Left ventricle myocardium inferior (tissue), 1 donor: ENCODE measurements around the gene SPDYC. TPM values are rescaled to one million over a fixed set of nuclear protein-coding genes. Genes with fewer than 3 reads are reported as not detected.
A peak's percentile ranks its signal among the peaks of the same experiment; 100 is the strongest.

Experiments
- DNase-seq: peaks from one replicate; pipeline ENCODE4 v3.0.0-alpha.2; 2020
- H3K27ac ChIP-seq: fragments of 200-600 bp; replicated peaks from 2 replicates; pipeline ENCODE4 v1.8.0; 2021
- H3K27me3 ChIP-seq: fragments of 200-600 bp; 2 replicates; pipeline ENCODE4 v1.8.0; 2021; ENCODE audit warnings: low read depth
- H3K36me3 ChIP-seq: fragments of 200-600 bp; 2 replicates; pipeline ENCODE4 v1.8.0; 2021
- H3K4me1 ChIP-seq: fragments of 200-600 bp; 2 replicates; pipeline ENCODE4 v1.8.0; 2021
- H3K4me3 ChIP-seq: fragments of 200-600 bp; 2 replicates; pipeline ENCODE4 v1.8.0; 2021; ENCODE audit warnings: mild to moderate bottlenecking, moderate library complexity
- H3K9me3 ChIP-seq: fragments of 200-600 bp; replicated peaks from 2 replicates; pipeline ENCODE4 v1.8.0; 2021
- intact Hi-C: fragments of 100-400 bp; cut with micrococcal nuclease; formaldehyde crosslinking; loops from one replicate; pipeline ENCODE4 v1.11.0; 2022
- total RNA-seq: library from RNA; stranded (reverse); fragmentation: NEBNext Ultra II Directional; extraction: Animal tissue kit (Norgen Biotek cat#: 25700); gene quantifications from one replicate; pipeline ENCODE4 v1.2.1, GENCODE V29; 2021
- TF ChIP-seq, protein P1 (sequence below): fragments of 200-600 bp; IDR thresholded peaks from 2 replicates; pipeline ENCODE4 v1.8.0; 2021; ENCODE audit warnings: antibody characterized with exemption, mild to moderate bottlenecking, borderline replicate concordance
- donor health status: DM: no; HTN: yes; CAD: no; lungs with severe emphysema.

Gene SPDYC
- total RNA-seq, 1 donor from 2014 or later: not detected

DNA sequence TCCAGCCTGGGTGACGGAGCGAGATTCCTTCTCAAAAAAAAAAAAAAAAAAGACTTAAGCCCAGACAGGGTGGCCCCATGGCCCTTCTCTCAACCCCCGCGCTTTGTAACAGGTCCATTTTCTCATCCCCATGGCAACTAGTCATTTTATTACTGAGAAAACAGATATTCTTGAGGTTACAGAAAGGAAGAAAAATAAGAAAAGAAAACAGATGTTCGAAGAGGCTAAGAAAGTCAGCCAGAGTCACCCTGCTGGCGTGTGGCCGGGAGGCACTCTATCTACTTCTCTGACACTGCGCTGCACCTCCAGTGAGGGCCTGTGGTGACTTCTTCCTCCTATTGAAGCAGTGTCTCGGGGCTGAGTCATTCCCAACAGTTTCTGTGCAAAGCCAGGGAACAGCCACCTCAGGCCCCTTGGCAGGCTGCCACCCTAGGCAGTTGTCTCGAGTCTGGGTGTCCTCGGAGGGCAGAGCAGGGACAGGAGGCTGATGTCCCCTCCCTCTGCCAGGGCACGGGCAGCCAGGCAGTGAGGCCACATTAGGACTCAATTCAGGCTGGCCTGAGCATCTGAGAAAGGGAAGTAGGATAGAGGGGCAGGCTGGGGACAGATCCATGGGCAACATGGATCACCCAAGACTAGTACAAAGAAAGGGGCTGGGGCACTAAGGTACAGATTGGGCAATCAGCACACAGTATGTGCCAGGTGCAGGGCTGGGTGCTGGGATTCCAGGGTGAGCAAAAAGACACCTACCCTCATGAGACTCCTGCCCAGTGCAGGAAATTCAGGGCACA is 19.3 kb upstream of the SPDYC start:
- intact Hi-C loops: no loop called here
- Histone ChIP-seq H3K27me3 (no peaks in the 10 kb centered on the region), H3K27ac (peak overlapping the region; percentile 77), H3K4me1 (peaks cover 18% of the 10 kb centered on the region), H3K9me3 (peaks cover 10% of the 10 kb centered on the region), H3K4me3 (peak overlapping the region; percentile 17), H3K36me3 (no peaks in the 10 kb centered on the region)
- DNase-seq: peak; percentile 83
- TF ChIP-seq, protein P1, sequence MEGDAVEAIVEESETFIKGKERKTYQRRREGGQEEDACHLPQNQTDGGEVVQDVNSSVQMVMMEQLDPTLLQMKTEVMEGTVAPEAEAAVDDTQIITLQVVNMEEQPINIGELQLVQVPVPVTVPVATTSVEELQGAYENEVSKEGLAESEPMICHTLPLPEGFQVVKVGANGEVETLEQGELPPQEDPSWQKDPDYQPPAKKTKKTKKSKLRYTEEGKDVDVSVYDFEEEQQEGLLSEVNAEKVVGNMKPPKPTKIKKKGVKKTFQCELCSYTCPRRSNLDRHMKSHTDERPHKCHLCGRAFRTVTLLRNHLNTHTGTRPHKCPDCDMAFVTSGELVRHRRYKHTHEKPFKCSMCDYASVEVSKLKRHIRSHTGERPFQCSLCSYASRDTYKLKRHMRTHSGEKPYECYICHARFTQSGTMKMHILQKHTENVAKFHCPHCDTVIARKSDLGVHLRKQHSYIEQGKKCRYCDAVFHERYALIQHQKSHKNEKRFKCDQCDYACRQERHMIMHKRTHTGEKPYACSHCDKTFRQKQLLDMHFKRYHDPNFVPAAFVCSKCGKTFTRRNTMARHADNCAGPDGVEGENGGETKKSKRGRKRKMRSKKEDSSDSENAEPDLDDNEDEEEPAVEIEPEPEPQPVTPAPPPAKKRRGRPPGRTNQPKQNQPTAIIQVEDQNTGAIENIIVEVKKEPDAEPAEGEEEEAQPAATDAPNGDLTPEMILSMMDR: no peak

DNA sequence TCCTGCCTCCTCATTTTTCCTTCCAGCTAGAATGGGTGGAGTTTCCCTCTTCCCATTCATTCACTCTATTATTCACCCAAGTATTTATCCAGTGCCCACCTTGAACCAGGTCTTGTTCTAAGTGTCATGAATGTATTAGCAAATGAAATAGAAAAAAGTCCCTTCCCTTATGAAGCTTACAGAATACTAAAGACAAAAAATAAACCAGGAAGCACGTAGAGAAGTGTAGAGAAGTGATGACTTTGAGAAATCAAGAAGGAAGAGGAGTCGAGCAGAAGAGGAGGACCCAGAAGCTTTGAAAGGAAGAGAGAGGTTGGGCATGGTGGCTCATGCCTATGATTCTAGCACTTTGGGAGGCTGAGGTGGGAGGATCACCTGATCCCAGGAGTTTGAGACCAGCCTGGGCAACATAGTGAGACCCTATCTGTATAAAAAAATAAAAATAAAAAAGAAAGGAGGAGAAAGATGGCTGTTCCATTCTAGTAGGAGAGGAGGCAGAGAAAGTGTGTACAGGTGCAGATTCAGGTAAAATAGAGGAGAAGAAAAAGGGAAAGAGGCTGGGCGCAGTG is 18.6 kb upstream of the SPDYC start:
- H3K4me1 ChIP-seq: peaks cover 18% of the 10 kb centered on the region
- peaks cover 10% of the 10 kb centered on the region for H3K9me3 ChIP-seq
- peak overlapping the region; percentile 77 for H3K27ac ChIP-seq
- TF ChIP-seq, protein P1: no peak
- DNase-seq: no peak
- H3K36me3 ChIP-seq: no peaks in the 10 kb centered on the region
- H3K27me3 ChIP-seq: no peaks in the 10 kb centered on the region
- intact Hi-C loops: no loop called here
- no peak overlapping the region for H3K4me3 ChIP-seq

DNA sequence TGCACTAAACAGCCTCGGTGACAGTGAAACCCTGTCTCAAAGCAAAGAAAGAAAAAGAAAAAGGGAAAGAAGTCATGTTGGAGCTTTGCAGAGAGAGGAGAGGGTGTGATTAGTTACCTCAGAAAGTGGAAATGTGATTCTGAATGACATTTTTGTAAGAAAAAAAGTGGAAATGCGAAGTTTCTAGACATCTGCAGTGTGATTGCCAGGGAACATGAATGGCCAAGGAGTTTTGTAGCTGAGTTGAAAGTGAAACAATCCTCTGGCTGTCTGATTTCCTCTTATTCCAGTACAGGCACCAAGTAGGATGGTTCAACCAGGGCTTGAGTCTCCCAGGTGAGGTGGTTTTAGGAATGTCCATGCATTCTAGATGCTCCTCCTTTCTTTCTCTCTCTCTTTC is 17.9 kb upstream of the SPDYC start:
- Histone ChIP-seq H3K27me3 (no peaks in the 10 kb centered on the region), H3K4me3 (no peak overlapping the region), H3K36me3 (no peaks in the 10 kb centered on the region), H3K4me1 (peaks cover 18% of the 10 kb centered on the region), H3K27ac (no peak overlapping the region), H3K9me3 (peaks cover 7% of the 10 kb centered on the region)
- intact Hi-C loops: no loop called here
- TF ChIP-seq, protein P1: no peak
- DNase-seq: no peak

DNA sequence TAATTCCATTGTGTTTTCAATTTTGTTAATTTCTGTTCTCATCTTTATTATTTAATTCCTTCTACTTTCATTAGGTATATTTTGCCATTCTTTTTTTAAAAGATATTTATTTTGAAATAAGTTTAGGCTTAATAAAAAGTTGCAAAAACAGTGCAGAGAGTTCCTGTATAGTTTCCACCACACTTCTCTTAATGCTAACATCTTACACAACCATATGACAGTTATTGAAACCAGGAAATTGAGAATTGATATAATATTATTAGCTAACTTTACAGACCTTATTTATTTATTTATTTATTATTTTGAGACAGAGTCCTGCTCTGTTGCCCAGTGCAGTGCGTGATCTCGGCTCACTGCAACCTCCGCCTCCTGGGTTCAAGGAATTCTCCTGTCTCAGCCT is 13.8 kb upstream of the SPDYC start:
- peaks cover 5% of the 10 kb centered on the region for H3K4me1 ChIP-seq
- H3K4me3 ChIP-seq: no peak overlapping the region
- no peak for DNase-seq
- intact Hi-C loops: no loop called here
- TF ChIP-seq, protein P1: no peak
- H3K36me3 ChIP-seq: no peaks in the 10 kb centered on the region
- no peaks in the 10 kb centered on the region for H3K9me3 ChIP-seq
- no peaks in the 10 kb centered on the region for H3K27me3 ChIP-seq
- no peak overlapping the region for H3K27ac ChIP-seq

DNA sequence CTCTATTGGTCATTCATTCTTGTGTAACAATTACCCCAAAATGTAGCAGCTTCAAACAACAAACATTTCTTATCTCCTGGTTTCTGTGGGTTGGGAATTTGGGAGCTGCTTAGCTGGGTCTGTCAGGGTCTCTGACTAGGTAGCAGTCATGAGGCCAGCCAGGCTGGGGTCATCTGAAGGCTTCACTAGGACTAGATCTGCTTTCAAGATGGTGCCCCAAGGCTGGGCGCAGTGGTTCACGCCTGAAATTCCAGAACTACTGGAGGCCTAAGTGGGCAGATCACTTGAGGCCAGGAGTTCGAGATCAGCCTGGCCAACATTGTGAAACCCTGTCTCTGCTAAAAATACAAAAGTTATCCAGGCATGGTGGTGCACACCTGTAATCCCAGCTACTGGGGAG is 13.1 kb upstream of the SPDYC start:
- Histone ChIP-seq H3K9me3 (no peaks in the 10 kb centered on the region), H3K4me1 (no peaks in the 10 kb centered on the region), H3K27ac (no peak overlapping the region), H3K27me3 (no peaks in the 10 kb centered on the region), H3K4me3 (no peak overlapping the region), H3K36me3 (no peaks in the 10 kb centered on the region)
- intact Hi-C loops: no loop called here
- no peak for DNase-seq
- TF ChIP-seq, protein P1: no peak
